GM19467 (cell line): ENCODE results near the gene APCDD1L.
"Not testable (repeated sequence)": the region's sequence is repeated elsewhere in the genome, so short reads cannot be mapped to it uniquely, and the experiment has no call there.

Source experiments
- ATAC-seq: cut with Tn5 transposase; IDR thresholded peaks from one replicate; pipeline ENCODE4 v1.9.1; 2021; ENCODE audit warnings: mild to moderate bottlenecking, moderate library complexity; ENCODE audit not compliant: unreplicated experiment

APCDD1L gene

DNA sequence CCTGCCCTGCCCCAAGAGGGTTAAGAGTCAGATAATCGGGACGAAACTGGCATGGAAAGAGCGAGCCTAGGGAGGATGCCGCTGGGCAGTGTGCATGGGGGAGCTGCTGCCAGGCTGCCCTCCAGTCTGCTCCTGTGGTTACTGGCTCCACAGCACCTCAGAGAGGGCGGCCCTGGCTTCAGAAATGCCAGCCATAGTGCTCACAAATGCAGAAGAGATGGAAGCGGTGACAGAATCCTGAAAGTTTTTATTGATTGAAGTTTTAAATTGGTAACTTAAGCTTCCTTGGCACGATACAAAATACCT is 68.3 kb downstream of the APCDD1L start:
- ATAC-seq: no peak

DNA sequence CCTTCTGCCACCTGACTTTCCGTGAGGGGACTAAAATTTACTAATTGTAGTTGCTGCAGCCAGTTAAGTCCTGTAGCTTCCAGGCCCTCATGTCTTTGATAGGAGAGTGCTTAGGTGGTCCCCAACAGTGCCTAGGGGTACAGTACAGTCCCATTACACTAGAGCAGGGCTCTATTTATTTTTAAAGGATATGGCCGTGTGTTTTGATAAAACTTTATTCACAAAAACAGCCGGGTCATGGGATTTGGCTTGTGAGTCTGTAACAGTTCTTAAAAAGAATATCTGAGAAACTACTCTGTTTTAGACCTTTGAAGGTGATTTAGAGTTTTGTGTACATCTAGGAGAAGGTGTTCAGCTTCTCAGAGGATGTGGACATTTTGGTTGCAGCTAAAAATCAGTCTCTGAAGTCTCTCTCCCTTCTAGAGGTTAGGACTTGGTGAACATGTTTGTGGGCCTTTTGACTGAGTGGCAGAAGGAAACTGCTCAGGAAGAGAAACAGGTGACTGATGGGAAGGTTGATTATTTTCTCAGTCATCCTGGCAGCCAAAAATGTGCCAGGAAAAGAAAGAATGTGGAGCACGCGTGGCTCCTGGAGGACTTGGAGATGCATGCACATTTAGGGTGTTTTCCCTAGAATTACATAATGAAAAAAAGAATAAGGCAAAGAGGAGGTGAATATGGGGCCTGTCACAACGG is 68.8 kb downstream of the APCDD1L start:
- no peak for ATAC-seq

DNA sequence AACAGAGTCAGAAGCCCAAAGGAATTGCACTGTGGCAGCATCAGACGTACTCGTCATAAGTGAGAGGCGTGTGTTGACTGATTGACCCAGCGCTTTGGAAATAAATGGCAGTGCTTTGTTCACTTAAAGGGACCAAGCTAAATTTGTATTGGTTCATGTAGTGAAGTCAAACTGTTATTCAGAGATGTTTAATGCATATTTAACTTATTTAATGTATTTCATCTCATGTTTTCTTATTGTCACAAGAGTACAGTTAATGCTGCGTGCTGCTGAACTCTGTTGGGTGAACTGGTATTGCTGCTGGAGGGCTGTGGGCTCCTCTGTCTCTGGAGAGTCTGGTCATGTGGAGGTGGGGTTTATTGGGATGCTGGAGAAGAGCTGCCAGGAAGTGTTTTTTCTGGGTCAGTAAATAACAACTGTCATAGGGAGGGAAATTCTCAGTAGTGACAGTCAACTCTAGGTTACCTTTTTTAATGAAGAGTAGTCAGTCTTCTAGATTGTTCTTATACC is 70.4 kb downstream of the APCDD1L start:
- ATAC-seq: no peak

DNA sequence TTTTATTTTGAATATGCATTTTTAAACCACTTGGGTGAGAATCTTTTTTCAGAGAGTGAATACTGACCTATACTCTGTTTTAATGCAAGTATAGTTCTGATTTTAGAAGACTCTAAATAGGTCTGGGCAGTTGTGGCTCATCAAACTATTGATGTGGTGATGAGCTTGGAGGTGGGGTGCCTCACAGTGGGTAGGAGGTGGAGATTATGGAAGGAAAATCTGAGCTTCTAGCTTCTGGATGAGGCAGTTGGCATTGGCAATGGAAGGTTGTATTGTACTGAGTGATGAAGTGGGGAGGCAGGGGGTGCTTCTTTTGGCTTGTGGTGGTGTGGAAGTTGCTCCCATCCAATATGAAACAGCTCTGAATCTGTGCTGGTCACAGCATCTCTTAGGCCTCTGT is 73.5 kb downstream of the APCDD1L start:
- no peak for ATAC-seq

DNA sequence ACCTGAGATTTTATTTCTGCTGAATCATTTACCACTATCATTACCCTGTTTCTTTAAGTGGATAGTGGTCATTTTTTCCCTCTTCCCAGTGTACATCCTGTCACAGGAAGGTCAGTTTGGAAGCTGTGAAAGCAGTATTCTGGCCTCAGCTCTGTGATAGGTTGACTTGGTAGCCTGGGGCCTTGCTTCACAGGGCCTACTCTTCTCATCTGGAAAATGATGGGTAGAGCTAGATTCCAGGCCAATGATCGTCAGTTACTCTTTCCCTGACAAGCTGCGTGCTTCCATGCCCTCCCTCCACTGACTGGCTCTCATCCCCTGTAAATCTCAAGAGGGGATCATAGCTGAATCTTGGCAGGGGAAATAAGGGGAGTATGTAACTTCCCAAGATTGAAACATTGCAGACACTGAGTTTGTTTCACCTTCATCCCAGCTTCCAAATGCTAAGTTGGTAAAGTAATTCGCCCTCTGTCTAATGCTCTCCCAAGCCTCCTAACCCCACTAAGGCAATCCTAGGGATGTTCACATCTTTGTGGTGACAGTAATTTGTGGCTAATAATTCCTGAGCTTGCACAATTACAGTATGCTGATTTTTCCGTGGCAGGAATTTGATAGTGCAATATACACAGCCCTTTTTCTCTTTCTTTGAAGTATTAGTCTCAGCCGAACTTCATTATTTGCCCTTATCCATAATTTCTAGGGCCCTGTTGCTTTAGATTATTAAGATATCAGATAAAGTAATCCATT is 75.0 kb downstream of the APCDD1L start:
- ATAC-seq: no peak

DNA sequence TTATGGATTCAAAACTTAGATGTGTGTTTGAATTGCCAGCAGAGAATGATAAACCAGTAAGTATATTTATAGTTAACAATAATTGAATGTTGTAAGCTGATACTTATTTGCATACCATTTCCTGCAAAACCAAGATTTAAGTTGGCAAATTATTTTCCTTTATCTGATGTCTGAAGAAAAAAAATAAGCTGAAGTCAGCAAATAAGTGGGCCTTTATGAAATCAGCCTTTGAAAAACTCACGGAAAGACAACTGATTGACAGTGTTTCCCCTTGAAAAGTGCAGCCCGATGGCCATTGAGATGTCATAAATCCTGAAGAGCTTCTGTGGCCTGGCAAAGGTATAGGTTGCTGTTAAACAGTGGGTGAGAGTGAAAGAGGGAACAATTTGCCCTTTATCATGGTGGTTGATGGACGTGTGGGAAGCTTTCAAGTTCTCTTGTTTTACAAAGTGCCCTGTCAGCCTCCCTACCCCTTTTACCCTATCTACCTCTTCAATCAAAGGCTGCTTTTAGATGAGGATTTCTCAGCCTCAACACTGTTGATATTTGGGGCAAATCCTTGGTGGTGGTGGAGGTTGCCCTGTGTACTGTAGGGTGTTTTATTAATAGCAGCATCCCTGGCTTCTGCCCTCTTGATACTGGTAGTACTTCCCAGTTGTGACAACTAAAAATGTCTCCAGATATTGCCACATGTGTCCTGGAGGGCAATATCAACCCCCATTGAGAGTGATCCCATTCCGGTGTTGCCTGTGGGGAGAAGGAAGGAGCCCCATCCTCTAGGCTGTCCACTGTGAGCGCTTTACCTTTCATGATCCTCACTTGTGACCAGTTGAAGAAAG is 76.0 kb downstream of the APCDD1L start:
- no peak for ATAC-seq

DNA sequence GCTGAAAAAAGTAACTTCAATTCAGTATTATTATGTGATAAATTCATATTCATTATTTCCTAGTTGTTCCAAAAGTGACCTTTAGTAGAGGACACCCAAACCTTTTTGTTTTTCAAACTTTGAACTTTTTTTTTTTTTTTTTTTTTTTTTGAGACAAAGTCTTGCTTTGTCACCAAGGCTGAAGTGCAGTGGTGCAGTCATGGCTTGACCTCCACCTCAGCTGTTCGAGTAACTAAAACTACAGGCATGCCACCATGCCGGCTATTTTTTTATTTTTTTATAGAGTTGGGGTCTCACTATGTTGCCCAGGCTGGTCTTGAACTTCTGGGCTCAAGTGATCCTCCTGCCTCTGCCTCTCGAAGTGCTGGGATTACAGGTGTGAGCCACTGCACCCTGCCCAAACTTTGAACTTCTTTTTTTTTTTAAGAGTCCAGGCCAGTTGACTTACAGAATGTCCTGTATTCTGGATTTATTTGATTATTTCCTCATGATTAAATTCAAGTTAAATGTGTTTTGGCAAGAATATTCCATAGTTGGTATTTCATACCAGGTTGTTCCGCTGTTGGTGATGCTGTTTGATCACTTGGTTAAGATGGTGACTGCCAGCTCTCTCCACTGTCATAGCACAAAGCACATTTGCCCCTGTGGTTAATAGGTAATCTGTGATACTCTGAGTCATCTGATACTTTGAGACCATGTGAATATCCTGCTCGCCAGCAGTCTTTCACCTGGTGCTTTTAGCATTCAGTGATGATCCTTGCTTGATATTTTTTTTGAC is 78.1 kb downstream of the APCDD1L start:
- ATAC-seq: peak; percentile 79

DNA sequence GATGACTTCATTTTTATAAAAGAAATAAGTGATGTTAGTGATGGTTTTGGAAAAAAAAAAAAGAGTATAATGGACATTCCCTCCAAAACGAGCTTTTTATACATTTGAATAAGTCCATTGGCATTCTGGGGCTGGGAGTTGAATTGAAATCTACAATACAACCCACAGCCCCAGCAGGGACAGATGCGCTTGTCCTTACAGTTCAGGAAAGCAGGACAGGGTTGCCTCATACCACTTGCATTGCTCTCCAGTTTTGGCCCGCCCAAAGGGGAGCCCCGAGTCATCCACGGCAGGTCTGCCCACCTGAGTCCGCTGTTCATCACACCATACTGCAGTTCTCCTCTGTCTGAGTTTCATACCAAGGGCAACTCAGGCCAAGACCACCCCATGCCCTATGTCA is 80.0 kb downstream of the APCDD1L start:
- no peak for ATAC-seq

DNA sequence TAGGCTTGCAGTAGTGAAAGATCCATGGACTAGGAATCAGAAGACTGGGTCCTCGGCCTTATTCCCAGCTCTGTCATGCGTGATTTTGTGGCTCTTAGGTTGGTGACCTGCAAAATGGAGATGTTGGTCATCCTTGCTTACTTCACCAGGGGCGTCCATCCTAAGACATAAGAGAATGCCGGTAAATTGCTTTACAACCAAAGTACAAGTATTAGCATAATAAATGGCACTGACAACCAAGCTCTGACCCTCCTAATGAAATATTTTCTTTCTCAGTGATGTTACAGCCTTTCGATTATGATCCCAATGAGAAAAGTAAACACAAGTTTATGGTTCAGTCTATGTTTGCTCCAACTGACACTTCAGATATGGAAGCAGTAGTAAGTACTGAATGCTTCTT is 80.9 kb downstream of the APCDD1L start:
- no peak for ATAC-seq

DNA sequence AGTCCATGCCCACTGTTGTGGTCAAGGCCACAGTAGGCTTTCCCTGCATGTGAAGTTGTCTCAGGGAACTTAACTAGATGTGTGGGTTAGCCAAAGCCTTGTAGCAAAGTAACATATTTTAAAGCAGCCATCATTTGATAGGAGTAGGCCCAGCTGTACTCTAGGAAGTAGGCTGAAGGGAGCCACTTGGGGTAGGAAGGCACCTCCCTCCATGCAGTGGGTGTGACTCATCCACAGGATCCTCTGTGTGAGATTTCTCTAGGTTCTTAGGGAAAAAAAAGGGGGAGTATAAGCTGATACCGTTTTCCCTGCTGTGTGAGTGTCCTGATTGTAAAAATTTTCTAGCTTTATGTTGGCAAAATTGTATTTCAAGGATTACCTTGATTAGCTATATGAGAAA is 81.4 kb downstream of the APCDD1L start:
- no peak for ATAC-seq

DNA sequence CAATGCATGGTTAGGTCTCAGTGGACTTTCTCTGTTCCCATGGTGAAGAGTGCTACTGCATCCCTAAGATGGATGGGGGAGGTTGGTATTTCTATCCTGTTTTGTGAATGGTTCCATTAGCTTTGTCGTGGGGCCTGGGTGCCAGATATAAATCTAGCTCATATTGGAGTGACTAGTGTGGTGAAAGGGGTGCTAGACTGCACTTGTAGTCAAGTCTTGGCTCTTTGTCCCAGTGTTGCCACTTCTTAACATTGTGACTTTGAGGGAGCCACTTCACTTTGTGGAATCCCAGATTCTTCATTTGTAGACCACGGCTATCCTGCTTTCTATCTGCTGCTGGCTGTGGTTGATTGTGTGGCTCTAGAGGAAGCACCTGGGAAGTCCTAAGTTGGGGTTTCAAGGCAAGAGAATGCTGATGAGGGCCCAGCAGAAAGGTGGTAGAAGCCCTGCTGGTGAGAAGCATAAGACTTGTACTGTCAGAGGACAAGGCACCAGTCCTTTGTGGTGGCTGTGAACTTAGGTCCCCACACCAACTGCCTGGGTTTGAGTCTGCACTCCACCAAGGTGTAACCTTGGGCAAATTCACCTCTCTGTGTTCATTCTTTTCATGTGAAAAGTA is 82.1 kb downstream of the APCDD1L start:
- ATAC-seq: no peak

DNA sequence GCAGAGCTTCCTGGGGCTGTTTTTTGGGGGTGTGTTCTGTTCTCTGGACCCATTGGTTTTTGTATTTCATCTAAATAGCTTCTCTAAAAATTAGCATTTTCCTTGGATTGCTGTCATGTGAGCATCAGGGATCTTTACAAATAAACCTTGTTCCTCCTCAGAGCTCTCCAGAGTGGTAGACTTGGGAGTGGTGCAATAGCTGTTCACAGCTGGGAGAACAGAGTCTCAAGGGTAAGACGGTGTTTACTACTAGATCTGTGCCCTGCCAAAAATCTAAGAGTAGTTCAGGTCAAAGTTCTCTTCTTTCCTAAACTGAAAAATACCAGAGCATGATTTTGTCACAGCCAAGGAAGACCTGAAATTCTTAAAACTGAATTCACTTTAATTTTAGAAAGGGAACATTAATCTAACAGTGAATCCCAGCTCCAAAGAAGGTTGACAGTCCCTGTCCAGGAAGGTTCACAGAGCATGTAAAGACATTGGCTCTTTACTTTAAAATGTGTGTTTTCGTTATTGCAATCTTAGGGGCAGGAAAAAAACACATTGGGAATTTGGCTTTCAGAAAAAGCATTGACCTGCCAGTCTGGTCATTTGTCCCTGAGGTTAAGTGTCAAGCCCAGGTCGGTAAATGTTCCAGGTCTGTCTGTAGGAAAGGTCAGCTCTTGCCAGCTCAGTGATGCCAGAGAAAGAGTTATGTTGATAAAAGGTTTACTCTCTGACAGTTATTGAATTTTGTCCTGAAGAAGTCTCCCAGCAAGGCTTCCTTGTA is 82.8 kb downstream of the APCDD1L start:
- ATAC-seq: no peak

DNA sequence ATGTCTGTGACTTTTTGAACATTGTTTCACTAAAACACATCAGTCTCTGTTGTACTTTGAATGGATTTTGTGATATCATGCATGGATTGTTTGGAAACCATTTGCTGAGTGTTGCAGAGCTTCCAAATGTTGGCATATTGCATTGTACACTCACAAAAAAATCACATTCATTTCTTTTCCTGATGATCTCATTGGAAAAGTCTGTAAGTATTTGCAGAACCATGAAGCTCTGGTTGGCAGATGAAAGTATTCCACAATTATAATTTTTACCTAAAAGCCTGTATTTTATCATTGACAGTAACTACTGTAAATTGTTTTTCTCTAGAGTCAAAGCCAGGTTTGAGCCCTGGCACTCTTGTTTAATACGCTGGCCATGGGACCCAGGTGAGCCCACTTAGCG is 84.1 kb downstream of the APCDD1L start:
- ATAC-seq: no peak

DNA sequence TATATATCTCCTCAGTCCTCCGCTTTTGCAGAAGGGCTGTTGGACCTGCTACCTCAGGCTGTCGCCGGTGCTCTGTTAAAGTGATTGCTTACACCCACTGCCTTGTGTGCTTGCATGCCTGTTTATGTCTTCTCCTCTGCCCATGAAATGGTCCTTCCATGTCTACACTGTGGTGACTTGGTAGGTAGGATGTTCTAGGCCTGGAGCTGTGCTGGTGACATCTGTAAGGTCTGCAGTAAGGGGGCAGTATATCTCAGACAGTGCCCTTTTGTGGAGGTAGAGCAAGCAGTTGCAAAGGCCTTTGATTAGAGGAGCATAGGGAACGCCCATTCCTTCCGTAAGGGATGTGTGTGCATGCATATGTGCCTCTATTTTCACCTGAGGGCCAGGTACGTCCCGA is 85.9 kb downstream of the APCDD1L start:
- ATAC-seq: no peak

DNA sequence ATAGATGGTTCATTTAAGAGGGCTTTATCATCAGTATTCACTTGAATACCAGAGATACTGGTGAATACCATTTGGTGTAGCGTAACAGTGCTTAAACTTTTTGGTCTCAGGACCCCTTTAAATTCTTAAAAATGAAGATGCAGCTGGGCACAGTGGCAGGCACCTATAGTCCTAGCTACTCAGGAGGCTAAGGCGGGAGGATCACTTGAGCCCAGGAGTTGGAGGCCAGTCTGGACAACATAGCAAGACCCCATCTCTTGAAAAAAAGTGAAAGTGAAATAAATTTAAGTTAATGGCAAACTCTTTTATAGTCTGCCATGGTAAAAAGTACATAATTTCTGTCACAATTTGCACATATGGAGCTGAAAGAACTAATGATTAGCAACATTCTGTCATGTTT is 86.8 kb downstream of the APCDD1L start:
- no peak for ATAC-seq

DNA sequence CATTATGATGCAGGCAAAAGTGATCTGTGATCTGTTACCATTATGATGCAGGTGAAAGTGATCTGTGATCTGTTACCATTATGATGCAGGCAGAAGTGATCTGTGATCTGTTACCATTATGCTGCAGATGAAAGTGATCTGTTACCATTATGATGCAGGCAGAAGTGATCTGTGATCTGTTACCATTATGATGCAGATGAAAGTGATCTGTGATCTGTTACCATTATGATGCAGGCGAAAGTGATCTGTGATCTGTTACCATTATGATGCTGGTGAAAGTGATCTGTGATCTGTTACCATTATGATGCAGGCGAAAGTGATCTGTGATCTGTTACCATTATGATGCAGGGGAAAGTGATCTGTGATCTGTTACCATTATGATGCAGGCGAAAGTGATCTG is 87.6 kb downstream of the APCDD1L start:
- ATAC-seq: not testable (repeated sequence)

DNA sequence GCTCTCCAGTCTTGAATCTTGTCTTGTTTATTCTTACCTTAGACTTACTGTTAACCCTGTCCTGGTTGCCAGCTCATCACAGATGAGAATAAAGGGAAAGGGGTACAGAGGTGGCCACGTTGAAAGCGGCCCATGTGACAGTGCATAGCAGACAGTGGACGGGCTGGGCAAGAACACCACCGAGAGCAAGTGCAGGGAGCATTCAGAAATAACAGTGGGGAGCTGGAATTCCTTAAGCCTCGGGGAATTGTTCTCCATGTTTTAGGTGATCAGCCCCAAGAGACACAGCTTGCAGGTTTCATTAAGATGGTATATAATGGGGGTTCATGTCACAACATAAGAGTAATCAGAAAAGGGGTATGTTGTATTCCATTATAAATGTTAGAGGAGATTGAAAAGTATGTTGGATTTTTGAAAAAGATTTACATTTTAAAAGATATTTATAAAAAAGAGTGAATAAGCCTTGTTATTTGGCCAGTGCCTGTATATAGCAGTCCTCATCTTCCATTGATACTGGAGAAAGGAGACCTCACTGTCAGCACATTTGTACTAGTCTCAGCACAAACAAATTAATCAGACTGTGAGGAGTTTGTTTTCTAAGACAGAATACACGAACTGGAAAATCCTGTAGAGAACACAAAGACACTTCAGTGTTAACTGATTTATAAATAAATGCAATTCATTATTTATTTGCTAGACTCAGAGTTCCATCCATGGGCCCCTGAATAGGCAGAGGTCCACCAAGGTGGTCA is 90.8 kb downstream of the APCDD1L start:
- ATAC-seq: no peak

DNA sequence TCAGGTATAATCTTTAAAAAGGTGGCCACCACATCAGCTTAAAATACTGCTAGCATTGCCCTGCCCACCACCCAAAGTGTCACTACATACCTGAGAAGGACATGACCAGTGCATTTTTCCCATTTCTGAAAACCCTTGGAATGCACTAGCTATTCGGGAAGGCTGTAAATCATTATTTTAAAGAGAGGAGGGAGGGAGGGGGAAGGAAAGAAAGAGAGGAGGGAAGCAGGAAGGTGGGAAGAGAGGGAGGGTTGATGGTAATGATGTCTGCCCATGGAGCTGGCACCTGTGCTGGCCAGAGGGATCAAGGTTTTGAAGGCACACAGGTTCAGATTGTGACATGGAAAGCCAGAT is 93.7 kb downstream of the APCDD1L start:
- no peak for ATAC-seq

DNA sequence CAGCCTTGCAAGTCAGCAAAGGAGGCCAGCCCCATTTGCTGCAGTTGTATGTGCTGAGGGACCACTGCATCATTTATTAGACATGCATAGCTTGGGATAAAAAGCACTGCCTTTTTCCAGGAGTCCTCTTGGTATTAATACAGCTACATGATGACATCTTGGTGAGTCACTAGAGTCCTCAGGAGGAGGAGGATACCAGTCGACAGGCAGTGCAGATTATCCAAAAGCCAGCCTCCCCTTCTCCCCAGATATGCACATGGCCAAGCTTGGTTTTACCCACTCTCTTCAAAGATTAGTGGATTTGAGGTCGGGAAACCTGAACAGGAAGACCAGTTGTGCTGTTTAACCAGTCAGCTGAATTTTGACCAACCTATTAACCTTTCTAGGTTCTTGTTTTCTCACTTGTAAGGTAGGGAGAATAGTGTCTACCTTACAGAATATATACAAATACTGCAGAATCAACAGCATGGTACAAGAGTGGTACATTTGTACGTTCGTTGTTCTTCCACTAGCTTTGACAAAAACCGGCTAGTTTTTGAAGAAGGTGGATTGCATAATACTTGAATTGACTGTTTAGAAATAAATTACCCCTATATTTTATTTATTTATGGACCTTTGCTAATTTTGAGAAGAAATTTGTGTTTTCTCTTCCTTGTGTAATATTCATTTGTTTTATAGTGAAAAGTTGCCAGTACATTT is 94.3 kb downstream of the APCDD1L start:
- no peak for ATAC-seq
